ENCODE measurements around the gene CABP7. TPM values are rescaled to one million over a fixed set of nuclear protein-coding genes. Genes with fewer than 3 reads are reported as not detected.

CABP7 gene
- total RNA-seq, 2 experiments from 2014 or later: 0.33 to 0.45 TPM

GRCh38 chr22:29703569-29704195 is 16.1 kb upstream of the CABP7 start:
- Mint-ChIP-seq H3K27ac (no peak overlapping the region), H3K4me3 (no peak overlapping the region), H3K27me3 (peaks cover 8% of the 10 kb centered on the region), H3K9me3 (no peaks in the 10 kb centered on the region), H3K36me3 (ENCODE audit: low read depth) (peaks cover 3% of the 10 kb centered on the region), H3K4me1 (ENCODE audit: low read depth) (peaks cover 15% of the 10 kb centered on the region)
- DNase-seq (no peak), ATAC-seq (ENCODE audit: poor library complexity) (no peak)
- H3K27me3 ChIP-seq (ENCODE audit: control insufficient read depth in 1 of 2, insufficient read depth in 2 of 2, low read length in 2 of 2): peaks cover 0 to 8% of the 10 kb centered on the region in 2 experiments
- intact Hi-C loops (cut with DNase I, micrococcal nuclease): no loop called here
- TF ChIP-seq CTCF (IDR thresholded peaks at IDR 0.05): no peak
- ChIA-PET POLR2A (no interaction called here), CTCF (no interaction called here)
- H3K4me1 ChIP-seq (ENCODE audit: insufficient read depth, low read length): peaks cover 21% of the 10 kb centered on the region
- H3K4me3 ChIP-seq (ENCODE audit: low read length): no peak overlapping the region
- no peaks in the 10 kb centered on the region for H3K9me3 ChIP-seq (ENCODE audit: control insufficient read depth in 1 of 2, insufficient read depth in 1 of 2, low read length in 2 of 2)
- H3K36me3 ChIP-seq (ENCODE audit: insufficient read depth, low read length): no peaks in the 10 kb centered on the region
- H3K27ac ChIP-seq (ENCODE audit: low read depth in 1 of 2, low read length in 2 of 2): no peak overlapping the region

GRCh38 chr22:29704528-29705285 is 15.1 kb upstream of the CABP7 start:
- Histone ChIP-seq H3K4me3 (ENCODE audit: low read length) (no peak overlapping the region), H3K27me3 (ENCODE audit: control insufficient read depth in 1 of 2, insufficient read depth in 2 of 2, low read length in 2 of 2) (peaks cover 0 to 8% of the 10 kb centered on the region in 2 experiments), H3K4me1 (ENCODE audit: insufficient read depth, low read length) (peaks cover 21% of the 10 kb centered on the region), H3K9me3 (ENCODE audit: control insufficient read depth in 1 of 2, insufficient read depth in 1 of 2, low read length in 2 of 2) (no peaks in the 10 kb centered on the region), H3K36me3 (ENCODE audit: insufficient read depth, low read length) (no peaks in the 10 kb centered on the region), H3K27ac (ENCODE audit: low read depth in 1 of 2, low read length in 2 of 2) (no peak overlapping the region)
- no peak overlapping the region for H3K27ac Mint-ChIP-seq
- H3K27me3 Mint-ChIP-seq: peaks cover 8% of the 10 kb centered on the region
- H3K4me1 Mint-ChIP-seq (ENCODE audit: low read depth): peaks cover 15% of the 10 kb centered on the region
- no peaks in the 10 kb centered on the region for H3K9me3 Mint-ChIP-seq
- H3K36me3 Mint-ChIP-seq (ENCODE audit: low read depth): no peaks in the 10 kb centered on the region
- DNase-seq (no peak), ATAC-seq (ENCODE audit: poor library complexity) (no peak)
- POLR2A ChIA-PET: no interaction called here
- CTCF ChIA-PET: interaction anchor here (1.2 kb wide), 1 partner anchor 15 kb away, joined by 3 read pairs; no protein-coding TSS in a partner anchor
- H3K4me3 Mint-ChIP-seq: no peak overlapping the region
- no peak for TF ChIP-seq CTCF (IDR thresholded peaks at IDR 0.05)
- intact Hi-C loops (cut with DNase I, micrococcal nuclease): no loop called here

GRCh38 chr22:29705651-29706050 is 14.2 kb upstream of the CABP7 start:
- H3K9me3 ChIP-seq (ENCODE audit: control insufficient read depth in 1 of 2, insufficient read depth in 1 of 2, low read length in 2 of 2): no peaks in the 10 kb centered on the region
- no peak overlapping the region for H3K27ac Mint-ChIP-seq
- no peak overlapping the region for H3K4me3 ChIP-seq (ENCODE audit: low read length)
- POLR2A ChIA-PET: no interaction called here
- ATAC-seq (ENCODE audit: poor library complexity) (no peak), DNase-seq (no peak)
- H3K36me3 ChIP-seq (ENCODE audit: insufficient read depth, low read length): no peaks in the 10 kb centered on the region
- H3K27me3 ChIP-seq (ENCODE audit: control insufficient read depth in 1 of 2, insufficient read depth in 2 of 2, low read length in 2 of 2): peaks cover 0 to 8% of the 10 kb centered on the region in 2 experiments
- peaks cover 19% of the 10 kb centered on the region for H3K4me1 ChIP-seq (ENCODE audit: insufficient read depth, low read length)
- no peaks in the 10 kb centered on the region for H3K9me3 Mint-ChIP-seq
- CTCF ChIA-PET: interaction anchor here (0.6 kb wide), 1 partner anchor 16 kb away, joined by 4 read pairs; no protein-coding TSS in a partner anchor
- H3K4me3 Mint-ChIP-seq: no peak overlapping the region
- H3K4me1 Mint-ChIP-seq (ENCODE audit: low read depth): peaks cover 14% of the 10 kb centered on the region
- TF ChIP-seq CTCF (IDR thresholded peaks at IDR 0.05): no peak
- H3K36me3 Mint-ChIP-seq (ENCODE audit: low read depth): no peaks in the 10 kb centered on the region
- peaks cover 8% of the 10 kb centered on the region for H3K27me3 Mint-ChIP-seq
- intact Hi-C loops (cut with DNase I, micrococcal nuclease): no loop called here
- H3K27ac ChIP-seq (ENCODE audit: low read depth in 1 of 2, low read length in 2 of 2): no peak overlapping the region

Measured in CD4-positive, alpha-beta T cell (primary cell).